Mononuclear cell (primary cell): ENCODE results near the gene TSR3. TPM values are rescaled to one million over a fixed set of nuclear protein-coding genes. Genes with fewer than 3 reads are reported as not detected.

ENCODE experiments used
- H3K27me3 ChIP-seq: 2 replicates; pipeline ENCODE4 v1.6.0; 2011; ENCODE audit warnings: low read length, control low read depth; ENCODE audit not compliant: insufficient read depth
- H3K4me1 ChIP-seq: 2 replicates; pipeline ENCODE4 v1.5.1; 2011; ENCODE audit warnings: mild to moderate bottlenecking, low read length, control low read depth; ENCODE audit not compliant: insufficient read depth
- H3K4me3 ChIP-seq: 2 replicates; pipeline ENCODE4 v1.5.1; 2011; ENCODE audit warnings: mild to moderate bottlenecking, low read length, moderate library complexity
- H3K9me3 ChIP-seq: 2 replicates; pipeline ENCODE4 v1.5.1; 2011; ENCODE audit warnings: low read depth, mild to moderate bottlenecking, control low read depth, low read length
- total RNA-seq: library from RNA; depleted of rRNA; stranded (reverse); fragments of >200 nt; gene quantifications from one replicate; pipeline ENCODE4 v1.2.3, GENCODE V29; 2012

TSR3 gene
- total RNA-seq, 1 donor = 21.3 TPM

DNA sequence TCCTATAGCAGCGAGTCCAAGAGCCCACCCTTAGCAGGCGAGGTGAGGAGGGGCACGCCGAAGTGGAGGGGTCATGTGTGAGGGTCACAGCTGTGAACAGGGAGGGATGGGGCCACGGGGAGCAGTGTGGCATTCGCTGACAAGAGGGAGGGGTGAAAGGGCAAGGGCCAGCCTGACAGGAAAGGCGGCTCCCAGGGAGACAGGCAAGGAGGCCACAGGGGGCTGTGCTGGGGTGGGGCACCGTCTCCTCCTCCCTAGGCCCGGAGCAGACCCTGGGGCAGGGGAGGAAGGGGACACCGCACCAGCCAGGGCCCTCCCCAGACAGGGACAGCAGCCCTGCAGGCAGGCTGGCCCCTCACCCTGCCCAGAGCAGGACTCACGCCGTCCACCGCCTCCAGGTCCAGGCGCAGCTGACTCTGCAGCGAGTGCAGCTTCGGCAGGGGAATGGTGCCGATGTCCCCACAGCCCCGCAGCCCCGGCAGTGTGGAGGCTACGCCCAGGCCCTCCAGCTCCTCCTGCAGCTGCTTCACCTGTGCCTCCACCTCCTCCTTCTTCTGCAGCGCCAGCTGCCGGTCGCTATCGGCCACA, 15.1 kb upstream of the TSR3 start:
- Histone ChIP-seq H3K4me1 (no peaks in the 10 kb centered on the region), H3K27me3 (no peaks in the 10 kb centered on the region), H3K4me3 (no peak overlapping the region), H3K9me3 (no peaks in the 10 kb centered on the region)

DNA sequence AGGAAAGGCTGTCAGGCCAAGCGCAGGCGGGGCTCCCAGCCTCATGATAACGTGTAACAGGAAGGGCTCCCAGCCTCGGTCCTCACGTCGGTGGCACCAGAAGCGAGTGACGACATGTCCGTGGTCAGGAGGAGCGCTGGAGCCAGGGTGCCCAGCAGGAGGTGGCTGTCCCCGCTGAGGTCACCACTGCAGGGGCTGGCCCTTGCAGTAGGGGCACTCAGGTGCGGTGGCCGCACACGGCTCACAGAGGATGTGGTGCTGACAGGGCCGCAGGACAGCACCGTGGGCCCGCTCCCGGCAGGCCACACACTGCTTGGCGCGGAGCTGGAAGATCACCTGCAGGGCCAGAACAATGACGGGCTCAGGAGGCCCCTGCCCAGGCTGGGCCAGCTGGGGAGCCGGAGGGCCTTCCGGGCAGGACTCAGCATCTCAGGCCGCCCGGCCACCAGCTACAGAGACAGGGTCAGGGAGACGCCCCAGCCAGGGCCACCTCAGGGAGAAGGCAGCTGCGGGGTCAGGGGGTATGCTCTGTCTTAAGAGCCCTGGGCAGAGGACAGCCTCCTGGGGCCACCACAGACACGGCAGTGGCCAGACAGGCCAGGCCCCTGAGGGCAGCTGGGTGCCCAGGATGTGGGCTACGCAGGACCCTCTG, 14.5 kb upstream of the TSR3 start:
- no peaks in the 10 kb centered on the region for H3K27me3 ChIP-seq
- H3K4me1 ChIP-seq = no peaks in the 10 kb centered on the region
- H3K4me3 ChIP-seq = no peak overlapping the region

DNA sequence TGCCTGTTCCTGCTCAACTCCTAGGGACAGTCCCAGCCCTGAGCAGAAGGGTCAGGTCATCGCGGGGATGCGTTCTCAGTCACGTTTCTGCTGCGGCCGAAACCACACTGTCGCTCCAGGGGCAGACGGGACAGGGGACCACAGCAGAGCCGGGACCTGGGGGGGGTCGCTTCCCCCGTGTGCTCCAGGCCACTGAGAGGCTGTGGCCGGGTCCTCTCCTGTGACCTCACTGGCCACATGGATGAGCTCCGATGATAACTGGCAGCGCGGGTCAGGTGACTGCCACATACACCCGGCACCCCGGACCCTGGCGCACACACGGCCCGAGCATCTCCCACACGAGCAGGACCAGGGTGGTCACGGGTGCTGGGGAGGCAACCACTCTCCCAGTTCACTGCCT, 12.8 kb upstream of the TSR3 start:
- Histone ChIP-seq H3K4me1 (no peaks in the 10 kb centered on the region), H3K9me3 (no peaks in the 10 kb centered on the region), H3K27me3 (no peaks in the 10 kb centered on the region), H3K4me3 (no peak overlapping the region)

More for the DNA sequence above, 14.5 kb upstream of the TSR3 start:
- no peaks in the 10 kb centered on the region for H3K9me3 ChIP-seq

DNA sequence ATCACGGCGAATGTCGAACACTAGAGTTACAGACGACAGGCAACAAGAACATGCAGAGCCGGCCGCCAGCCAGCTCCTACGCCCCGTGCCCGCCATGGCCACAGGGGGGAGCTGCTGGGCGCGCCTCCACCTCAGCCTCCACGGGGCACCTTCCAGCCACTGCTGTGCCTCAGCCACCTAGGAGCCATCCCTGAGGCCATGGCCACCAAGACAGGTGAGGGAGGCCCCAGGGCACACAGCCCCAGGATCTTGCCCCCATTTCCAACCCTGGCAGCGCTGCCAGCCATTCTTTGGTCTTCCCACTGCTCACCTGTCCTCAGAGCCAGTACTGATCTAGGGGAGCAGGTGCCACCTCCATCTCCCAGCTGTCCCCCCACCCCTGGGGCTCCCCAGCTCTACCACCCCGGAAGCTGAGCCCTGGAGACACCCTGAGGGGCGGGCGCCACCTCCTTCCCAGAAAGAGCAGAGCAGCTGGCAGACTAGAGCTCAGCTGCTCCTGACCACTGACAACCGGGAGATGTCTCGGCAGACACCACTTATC, 11.9 kb upstream of the TSR3 start:
- Histone ChIP-seq H3K4me3 (no peak overlapping the region), H3K9me3 (no peaks in the 10 kb centered on the region), H3K4me1 (no peaks in the 10 kb centered on the region), H3K27me3 (no peaks in the 10 kb centered on the region)

DNA sequence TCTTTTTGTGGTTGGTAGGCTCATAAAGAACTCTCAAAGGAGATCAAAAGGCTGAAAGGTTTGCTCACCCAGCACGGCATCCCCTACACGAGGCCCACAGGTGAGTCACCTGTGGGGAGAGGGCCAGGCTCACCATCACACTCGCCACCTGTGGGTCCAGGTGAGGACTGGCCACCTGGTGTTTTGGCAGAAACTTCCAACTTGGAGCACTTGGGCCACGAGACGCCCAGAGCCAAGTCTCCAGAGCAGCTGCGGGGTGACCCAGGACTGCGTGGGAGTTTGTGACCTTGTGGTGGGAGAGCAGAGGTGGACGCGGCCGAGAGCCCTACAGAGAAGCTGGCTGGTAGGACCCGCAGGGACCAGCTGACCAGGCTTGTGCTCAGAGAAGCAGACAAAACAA, 11.1 kb upstream of the TSR3 start:
- Histone ChIP-seq H3K9me3 (no peaks in the 10 kb centered on the region), H3K4me3 (no peak overlapping the region), H3K4me1 (no peaks in the 10 kb centered on the region), H3K27me3 (no peaks in the 10 kb centered on the region)

DNA sequence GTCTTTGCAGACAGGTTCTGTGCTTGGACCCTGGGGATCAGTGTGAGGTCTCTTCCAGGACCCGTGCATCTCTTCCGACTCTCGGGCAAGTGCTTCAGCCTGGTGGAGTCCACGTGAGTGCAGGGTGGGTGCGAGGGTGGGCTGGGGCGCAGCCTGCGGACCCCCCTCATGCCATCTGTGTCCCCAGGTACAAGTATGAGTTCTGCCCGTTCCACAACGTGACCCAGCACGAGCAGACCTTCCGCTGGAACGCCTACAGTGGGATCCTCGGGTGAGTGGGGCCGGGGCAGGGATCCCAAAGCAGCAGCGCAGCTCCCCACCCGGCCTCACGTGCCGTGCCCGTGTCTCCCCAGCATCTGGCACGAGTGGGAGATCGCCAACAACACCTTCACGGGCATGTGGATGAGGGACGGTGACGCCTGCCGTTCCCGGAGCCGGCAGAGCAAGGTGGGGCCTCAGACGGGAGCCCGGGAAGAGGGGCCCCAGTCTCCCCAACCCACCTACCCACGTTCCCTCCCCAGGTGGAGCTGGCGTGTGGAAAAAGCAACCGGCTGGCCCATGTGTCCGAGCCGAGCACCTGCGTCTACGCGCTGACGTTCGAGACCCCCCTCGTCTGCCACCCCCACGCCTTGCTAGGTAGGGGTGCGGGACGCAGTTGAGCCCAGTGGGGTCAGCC, 10.1 kb upstream of the TSR3 start:
- Histone ChIP-seq H3K27me3 (no peaks in the 10 kb centered on the region), H3K4me3 (no peak overlapping the region), H3K4me1 (no peaks in the 10 kb centered on the region), H3K9me3 (no peaks in the 10 kb centered on the region)

DNA sequence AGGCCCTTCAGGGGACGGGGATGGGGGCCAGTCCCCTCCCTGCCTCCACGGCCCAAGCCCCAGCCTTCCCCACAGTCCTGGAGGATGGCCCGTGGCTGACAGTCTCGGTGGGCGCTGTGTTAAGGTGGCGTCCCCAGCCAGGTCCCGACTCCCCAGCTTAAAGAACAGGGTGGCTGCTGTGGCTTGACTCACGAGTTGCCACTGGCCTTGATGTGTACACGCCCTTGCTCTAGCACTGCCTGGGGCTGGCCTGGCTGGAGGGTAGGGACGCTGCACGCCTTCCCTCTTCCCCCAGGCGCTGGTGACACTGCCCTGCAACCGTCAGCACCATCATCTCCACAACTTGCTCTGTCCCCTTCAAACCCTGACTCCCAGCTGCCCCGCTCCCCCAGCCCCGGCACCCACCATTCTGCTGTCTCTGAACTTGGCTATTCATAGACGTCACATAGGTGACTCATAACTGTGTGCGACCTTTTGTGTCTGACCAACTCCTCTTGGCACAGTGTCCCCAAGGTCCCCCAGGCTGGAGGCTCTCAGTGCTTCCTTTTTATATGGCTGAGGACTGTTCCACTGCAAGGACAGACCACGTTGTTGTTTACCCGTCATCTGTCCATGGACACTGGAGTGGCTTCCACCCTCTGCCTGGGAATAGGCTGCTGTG, 6.4 kb upstream of the TSR3 start:
- Histone ChIP-seq H3K27me3 (no peaks in the 10 kb centered on the region), H3K9me3 (no peaks in the 10 kb centered on the region), H3K4me3 (no peak overlapping the region), H3K4me1 (peaks cover 6% of the 10 kb centered on the region)

DNA sequence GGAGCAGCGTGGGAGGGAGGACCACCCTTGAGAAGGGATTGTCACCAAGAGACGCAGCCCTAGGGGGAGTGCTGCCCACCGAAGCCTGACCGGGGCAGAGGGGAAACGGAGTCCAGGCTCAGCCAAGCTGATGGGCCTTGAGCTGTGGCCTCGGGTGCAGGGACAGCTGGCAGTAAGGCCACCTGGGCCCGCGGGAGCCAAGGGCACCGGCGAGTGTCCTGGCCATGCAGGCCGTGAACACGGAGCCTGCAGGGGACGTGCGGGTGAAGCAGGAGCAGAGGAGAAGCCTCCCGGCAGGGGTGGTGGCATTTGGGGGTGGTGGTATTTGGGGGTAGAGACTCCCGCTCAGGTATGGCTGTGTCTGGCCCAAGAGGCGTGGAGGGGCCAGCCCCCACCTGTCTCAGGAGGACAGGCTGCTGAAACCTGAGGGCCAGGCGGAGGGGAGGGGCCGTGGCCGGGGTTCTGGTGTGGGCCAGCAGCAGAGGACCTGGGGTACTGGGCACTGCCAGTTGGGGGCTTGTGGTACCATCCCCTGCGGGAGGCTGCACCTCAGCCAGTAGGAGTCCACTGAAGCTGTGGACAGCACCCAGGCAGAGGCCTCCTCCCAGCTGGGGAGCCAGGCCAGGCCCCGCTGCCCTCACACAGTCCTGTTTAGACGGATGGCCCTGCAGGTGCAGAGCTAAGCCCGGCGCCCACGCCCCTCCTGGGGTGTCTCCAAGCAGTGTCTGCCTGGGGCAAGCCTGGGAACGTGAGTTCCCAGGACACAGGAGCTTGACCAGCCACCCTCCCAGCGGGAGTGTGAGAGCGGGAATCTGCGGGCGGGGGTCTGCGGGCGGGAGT, 4.6 kb upstream of the TSR3 start:
- Histone ChIP-seq H3K4me1 (peaks cover 17% of the 10 kb centered on the region), H3K9me3 (no peaks in the 10 kb centered on the region), H3K27me3 (no peaks in the 10 kb centered on the region), H3K4me3 (no peak overlapping the region)

DNA sequence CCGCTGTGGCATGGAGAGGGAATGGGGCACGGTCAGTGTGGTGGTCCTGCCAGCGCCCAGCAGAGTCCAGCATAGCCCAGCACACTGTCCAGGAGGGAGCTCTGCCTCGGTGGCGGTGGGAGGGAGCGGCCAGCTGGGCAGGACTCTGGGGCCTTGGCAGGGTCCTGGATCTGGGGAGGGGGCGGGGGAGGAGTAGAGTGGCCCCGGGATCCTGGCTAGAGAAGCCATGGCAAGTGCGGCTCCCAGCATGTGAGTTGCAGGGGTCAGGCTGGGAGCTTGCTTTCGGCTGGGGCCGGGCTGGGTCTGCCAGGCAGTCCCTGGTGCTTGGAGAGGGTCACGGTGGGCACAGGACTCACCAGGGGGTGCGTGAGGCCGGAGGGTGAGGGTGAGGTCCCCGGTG, 3.9 kb upstream of the TSR3 start:
- peaks cover 24% of the 10 kb centered on the region for H3K4me1 ChIP-seq
- H3K27me3 ChIP-seq = no peaks in the 10 kb centered on the region
- no peaks in the 10 kb centered on the region for H3K9me3 ChIP-seq
- H3K4me3 ChIP-seq = no peak overlapping the region

DNA sequence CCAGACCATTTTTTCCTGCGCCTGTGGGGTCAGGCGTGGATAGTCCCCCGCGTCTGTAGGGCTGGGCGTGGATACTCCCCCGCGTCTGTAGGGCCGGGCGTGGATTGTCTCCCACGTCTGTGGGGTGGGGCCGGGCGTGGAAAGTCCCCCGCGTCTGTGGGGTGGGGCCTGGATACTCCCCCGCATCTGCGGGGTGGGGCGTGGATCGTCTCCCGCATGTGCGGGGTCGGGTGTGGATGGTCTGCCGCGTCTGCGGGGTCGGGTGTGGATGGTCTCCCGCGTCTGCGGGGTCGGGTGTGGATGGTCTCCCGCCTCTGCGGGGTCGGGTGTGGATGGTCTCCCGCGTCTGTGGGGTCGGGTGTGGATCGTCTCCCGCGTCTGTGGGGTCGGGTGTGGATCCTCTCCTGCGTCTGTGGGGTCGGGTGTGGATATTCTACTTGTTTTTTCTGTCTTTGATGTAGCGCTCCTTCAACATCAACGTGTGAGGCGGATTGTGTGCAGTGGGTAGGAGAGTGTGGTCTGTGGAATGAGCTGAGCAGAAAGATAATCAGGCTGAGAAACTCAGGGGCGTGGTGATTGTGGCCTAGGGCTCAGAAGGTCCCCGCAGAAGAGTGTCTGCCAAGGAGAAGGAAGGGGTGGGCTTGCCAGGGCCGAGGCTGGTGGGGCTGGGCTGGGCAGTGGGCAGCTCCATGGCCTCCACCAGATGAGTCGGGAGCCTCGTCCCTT, 3.3 kb upstream of the TSR3 start:
- no peaks in the 10 kb centered on the region for H3K9me3 ChIP-seq
- no peaks in the 10 kb centered on the region for H3K27me3 ChIP-seq
- H3K4me1 ChIP-seq = peaks cover 30% of the 10 kb centered on the region
- H3K4me3 ChIP-seq = no peak overlapping the region

DNA sequence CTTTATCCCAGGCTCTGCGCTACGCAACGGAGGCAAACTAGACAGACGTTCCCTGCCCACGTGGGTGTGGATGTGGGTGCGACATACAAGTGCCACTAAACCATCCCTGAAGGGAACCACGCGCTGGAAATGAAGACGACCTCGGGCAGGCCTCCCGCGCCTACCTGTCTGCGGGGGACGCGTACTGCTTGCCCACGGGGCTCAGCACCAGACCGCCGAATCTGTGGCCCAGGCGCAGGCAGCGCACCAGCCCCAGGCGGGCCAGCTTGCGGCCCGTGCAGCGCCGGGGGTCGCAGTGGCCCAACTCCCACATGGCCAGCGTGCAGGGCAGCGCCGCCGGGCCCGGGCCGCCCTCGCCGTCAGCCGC, 480 bp downstream of the TSR3 start:
- H3K27me3 ChIP-seq = no peaks in the 10 kb centered on the region
- H3K4me3 ChIP-seq = peak overlapping the region; percentile 63
- peaks cover 31% of the 10 kb centered on the region for H3K4me1 ChIP-seq
- H3K9me3 ChIP-seq = no peaks in the 10 kb centered on the region

DNA sequence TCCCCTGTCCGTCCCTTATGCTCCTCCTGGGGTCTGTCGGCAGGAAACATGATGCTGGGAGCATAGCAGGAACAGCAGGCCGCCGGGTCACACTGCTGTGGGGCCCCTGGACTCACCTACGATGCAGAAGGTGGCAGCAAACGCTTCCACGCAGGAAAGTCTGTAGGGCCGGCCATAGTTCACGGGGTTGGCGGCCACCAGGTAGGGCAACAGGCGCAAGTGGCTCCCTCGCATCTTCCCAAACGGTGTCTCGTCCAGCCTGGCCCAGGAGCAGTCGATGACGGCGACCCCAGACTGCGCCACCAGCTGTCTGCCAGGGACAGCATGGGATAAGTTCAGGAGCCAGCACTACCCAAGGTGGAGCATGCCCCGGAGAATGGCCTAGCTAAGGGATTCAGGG, 987 bp downstream of the TSR3 start:
- peaks cover 31% of the 10 kb centered on the region for H3K4me1 ChIP-seq

DNA sequence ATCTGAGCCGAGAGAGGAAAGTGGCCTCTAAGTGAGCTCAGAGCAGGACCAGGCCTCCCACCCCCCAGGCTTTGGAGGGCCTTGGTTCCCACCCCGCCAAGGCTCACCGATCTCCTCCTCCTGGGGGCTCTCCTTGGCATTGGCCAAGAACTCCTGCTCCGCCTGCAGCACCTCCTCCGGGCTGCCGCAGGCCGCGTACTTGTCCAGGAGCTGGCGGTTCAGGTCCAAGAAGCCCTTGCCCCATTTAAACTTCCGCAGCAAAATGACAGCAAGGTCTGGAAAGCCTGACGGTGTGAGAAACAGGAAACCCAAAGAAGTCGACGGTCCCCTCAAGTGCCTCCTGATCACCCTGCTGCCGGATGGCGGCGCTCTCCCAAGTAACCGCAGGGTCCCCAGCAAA, 1.7 kb downstream of the TSR3 start:
- Histone ChIP-seq H3K4me1 (peaks cover 31% of the 10 kb centered on the region), H3K4me3 (no peak overlapping the region), H3K27me3 (no peaks in the 10 kb centered on the region), H3K9me3 (no peaks in the 10 kb centered on the region)

More for the DNA sequence above, 987 bp downstream of the TSR3 start:
- peak overlapping the region; percentile 63 for H3K4me3 ChIP-seq
- no peaks in the 10 kb centered on the region for H3K9me3 ChIP-seq
- no peaks in the 10 kb centered on the region for H3K27me3 ChIP-seq

DNA sequence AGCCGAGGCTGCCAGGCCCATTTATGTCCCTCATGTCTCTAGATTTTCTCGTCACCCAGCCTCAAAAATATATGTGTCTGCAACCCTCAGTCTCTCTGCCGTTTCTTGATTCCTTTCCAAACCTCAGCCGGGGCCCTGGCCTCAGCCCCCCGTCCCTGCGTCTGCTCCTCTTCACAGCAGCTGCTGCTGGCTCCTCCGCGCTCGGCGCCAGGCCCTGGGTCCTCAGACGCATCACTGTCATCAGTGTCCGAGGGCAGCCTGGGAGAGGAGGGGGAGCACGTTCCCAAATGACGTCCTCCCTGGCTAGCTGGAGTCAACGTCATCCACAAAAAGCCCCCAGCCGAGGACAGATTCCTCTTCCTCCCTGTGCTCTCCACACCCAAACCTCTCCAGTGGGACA, 2.3 kb downstream of the TSR3 start:
- Histone ChIP-seq H3K4me3 (no peak overlapping the region), H3K27me3 (no peaks in the 10 kb centered on the region), H3K4me1 (peaks cover 31% of the 10 kb centered on the region), H3K9me3 (no peaks in the 10 kb centered on the region)
